Adrenal gland (tissue), 5 donors: Measurements from ENCODE around the gene NRAP.

Experiments used
- POLR2A ChIP-seq, 2 donors: fragments of 450-650 bp; IDR thresholded peaks; one replicate each; pipeline ENCODE4 v1.6.1; 2017; ENCODE audit warnings: antibody characterized with exemption in 2 of 2, mild to moderate bottlenecking in 2 of 2, moderate library complexity in 1 of 2
- TF ChIP-seq, protein P1 (sequence below), 6 experiments: fragments of 450-650 bp in 4 of 6; fragments of 200-600 bp in 2 of 6; sonication (generic) in 1 of 6; IDR thresholded peaks; 1 replicate in 5 of 6; 2 replicates in 1 of 6; pipeline versions ENCODE4 v1.5.1 to v1.8.0; 2016 to 2021; ENCODE audit warnings: antibody characterized with exemption in 6 of 6, mild to moderate bottlenecking in 2 of 6, moderate library complexity in 1 of 6
- donor health status: DM: no; HTN: no; CAD: no.

DNA sequence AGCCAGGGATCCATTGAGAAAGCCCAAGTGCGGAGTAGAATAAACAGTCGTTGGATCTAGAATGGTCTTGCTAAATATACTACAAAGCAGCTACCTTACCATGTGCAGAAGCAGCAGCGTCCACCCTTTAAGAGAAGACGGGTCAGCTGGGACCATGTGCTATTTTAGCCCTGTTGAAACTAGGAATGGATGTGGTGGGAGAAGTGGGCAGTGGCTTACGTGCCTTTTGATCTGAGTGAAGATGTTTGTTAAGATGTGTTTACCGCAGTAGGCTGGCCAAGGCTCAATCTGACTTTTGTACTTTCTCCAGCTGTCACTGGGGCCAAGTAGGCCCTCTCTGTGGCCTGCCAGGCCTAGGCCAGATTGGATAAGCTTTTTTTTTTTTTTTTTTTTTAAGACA lies 101.8 kb downstream of the NRAP start:
- TF ChIP-seq, protein P1, sequence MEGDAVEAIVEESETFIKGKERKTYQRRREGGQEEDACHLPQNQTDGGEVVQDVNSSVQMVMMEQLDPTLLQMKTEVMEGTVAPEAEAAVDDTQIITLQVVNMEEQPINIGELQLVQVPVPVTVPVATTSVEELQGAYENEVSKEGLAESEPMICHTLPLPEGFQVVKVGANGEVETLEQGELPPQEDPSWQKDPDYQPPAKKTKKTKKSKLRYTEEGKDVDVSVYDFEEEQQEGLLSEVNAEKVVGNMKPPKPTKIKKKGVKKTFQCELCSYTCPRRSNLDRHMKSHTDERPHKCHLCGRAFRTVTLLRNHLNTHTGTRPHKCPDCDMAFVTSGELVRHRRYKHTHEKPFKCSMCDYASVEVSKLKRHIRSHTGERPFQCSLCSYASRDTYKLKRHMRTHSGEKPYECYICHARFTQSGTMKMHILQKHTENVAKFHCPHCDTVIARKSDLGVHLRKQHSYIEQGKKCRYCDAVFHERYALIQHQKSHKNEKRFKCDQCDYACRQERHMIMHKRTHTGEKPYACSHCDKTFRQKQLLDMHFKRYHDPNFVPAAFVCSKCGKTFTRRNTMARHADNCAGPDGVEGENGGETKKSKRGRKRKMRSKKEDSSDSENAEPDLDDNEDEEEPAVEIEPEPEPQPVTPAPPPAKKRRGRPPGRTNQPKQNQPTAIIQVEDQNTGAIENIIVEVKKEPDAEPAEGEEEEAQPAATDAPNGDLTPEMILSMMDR (IDR thresholded peaks at IDR 0.05), result no peak
- TF ChIP-seq POLR2A (IDR thresholded peaks at IDR 0.05), result no peak
